GM23338 (cell line): ENCODE measurements around the gene GFOD1. TPM values are rescaled to one million over a fixed set of nuclear protein-coding genes. Genes with fewer than 3 reads are reported as not detected.

Experiments
- ATAC-seq: fragments of 200-7000 bp; cut with Tn5 transposase; 3 replicates; pipeline ENCODE4 v1.9.1; 2020
- DNase-seq: peaks from one replicate; pipeline ENCODE4 v3.0.0-alpha.2; 2015; ENCODE audit warnings: low spot score
- H2AFZ ChIP-seq: fragments of 200-600 bp; sonication (generic); 2 replicates; pipeline ENCODE4 v1.8.0; 2016; ENCODE audit warnings: antibody characterized with exemption, mild to moderate bottlenecking, moderate library complexity
- H3F3A ChIP-seq: fragments of 200-600 bp; sonication (generic); replicated peaks from 2 replicates; pipeline ENCODE4 v1.8.0; 2017; ENCODE audit warnings: antibody characterized with exemption, mixed run types, low read depth
- H3K27ac ChIP-seq: fragments of 200-600 bp; sonication (generic); 2 replicates; pipeline ENCODE4 v1.6.1; 2016; ENCODE audit warnings: low read depth
- H3K27me3 ChIP-seq: fragments of 200-600 bp; sonication (generic); 2 replicates; pipeline ENCODE4 v1.8.0; 2016; ENCODE audit warnings: mild to moderate bottlenecking, mixed run types, moderate library complexity; ENCODE audit not compliant: insufficient read depth
- H3K36me3 ChIP-seq: fragments of 200-600 bp; sonication (generic); 2 replicates; pipeline ENCODE4 v1.8.0; 2016; ENCODE audit warnings: mild to moderate bottlenecking; ENCODE audit not compliant: insufficient read depth
- H3K4me1 ChIP-seq: fragments of 200-600 bp; sonication (generic); 2 replicates; pipeline ENCODE4 v1.8.0; 2016; ENCODE audit warnings: mild to moderate bottlenecking, moderate library complexity; ENCODE audit not compliant: insufficient read depth
- H3K4me2 ChIP-seq: fragments of 200-600 bp; sonication (generic); 2 replicates; pipeline ENCODE4 v1.7.1; 2017; ENCODE audit warnings: mixed run types
- H3K4me3 ChIP-seq: fragments of 200-600 bp; sonication (generic); 2 replicates; pipeline ENCODE4 v1.6.1; 2016; ENCODE audit warnings: mixed run types
- H3K79me2 ChIP-seq: fragments of 200-600 bp; sonication (generic); replicated peaks from 2 replicates; pipeline ENCODE4 v1.8.0; 2017; ENCODE audit warnings: mild to moderate bottlenecking; ENCODE audit not compliant: insufficient read depth
- H3K9me2 ChIP-seq: fragments of 200-600 bp; sonication (generic); 2 replicates; pipeline ENCODE4 v1.8.0; 2017; ENCODE audit not compliant: insufficient read depth
- H4K20me1 ChIP-seq: fragments of 200-600 bp; sonication (generic); replicated peaks from 2 replicates; pipeline ENCODE4 v1.8.0; 2017; ENCODE audit warnings: mild to moderate bottlenecking; ENCODE audit not compliant: insufficient read depth
- H3K27ac Mint-ChIP-seq: 2 replicates; pipeline ENCODE4 v1.8.0; 2020; ENCODE audit warnings: inconsistent platforms, mild to moderate bottlenecking, moderate library complexity, mixed read lengths
- H3K27me3 Mint-ChIP-seq: 3 replicates; pipeline ENCODE4 v1.8.0; 2022; ENCODE audit warnings: low read depth, mild to moderate bottlenecking, moderate library complexity, mixed read lengths, inconsistent platforms; ENCODE audit not compliant: insufficient read depth, poor library complexity
- H3K36me3 Mint-ChIP-seq: 3 replicates; pipeline ENCODE4 v1.8.0; 2021; ENCODE audit warnings: low read depth, mild to moderate bottlenecking, inconsistent platforms, moderate library complexity, mixed read lengths
- H3K4me1 Mint-ChIP-seq: 3 replicates; pipeline ENCODE4 v1.8.0; 2020; ENCODE audit warnings: mild to moderate bottlenecking, inconsistent platforms, mixed read lengths
- H3K4me3 Mint-ChIP-seq: 3 replicates; pipeline ENCODE4 v1.8.0; 2021; ENCODE audit warnings: moderate library complexity, mild to moderate bottlenecking, inconsistent platforms, mixed read lengths
- H3K9me3 Mint-ChIP-seq: 3 replicates; pipeline ENCODE4 v1.8.0; 2020; ENCODE audit warnings: moderate library complexity, mild to moderate bottlenecking, inconsistent platforms, mixed read lengths
- CTCF ChIP-seq, 2 experiments: fragments of 200-600 bp in 1 of 2; sonication (generic) in 1 of 2; conservative IDR thresholded peaks; 2 replicates each; pipeline versions ENCODE4 v1.5.1 to v1.6.1; 2016 to 2017; ENCODE audit warnings: antibody characterized with exemption in 2 of 2, low read depth in 2 of 2, mild to moderate bottlenecking in 2 of 2, moderate library complexity in 1 of 2
- ETS1 ChIP-seq: IDR thresholded peaks from 2 replicates; pipeline ENCODE4 v1.6.1; 2016; ENCODE audit warnings: antibody characterized with exemption
- EZH2 ChIP-seq: fragments of 200-600 bp; sonication (generic); IDR thresholded peaks from one replicate; pipeline ENCODE4 v1.8.0; 2017; ENCODE audit warnings: antibody characterized with exemption, mild to moderate bottlenecking, low read depth; ENCODE audit not compliant: unreplicated experiment
- EZH2phosphoT487 ChIP-seq: fragments of 200-600 bp; sonication (generic); IDR thresholded peaks from one replicate; pipeline ENCODE4 v1.8.1; 2018; ENCODE audit warnings: antibody characterized with exemption; ENCODE audit not compliant: unreplicated experiment
- JUNB ChIP-seq: IDR thresholded peaks from one replicate; pipeline ENCODE4 v1.6.1; 2016; ENCODE audit warnings: antibody characterized with exemption; ENCODE audit not compliant: unreplicated experiment
- NANOG ChIP-seq: IDR thresholded peaks from 2 replicates; pipeline ENCODE4 v1.6.1; 2016; ENCODE audit warnings: antibody characterized with exemption, borderline replicate concordance
- POLR2AphosphoS5 ChIP-seq: IDR thresholded peaks from 2 replicates; pipeline ENCODE4 v1.6.1; 2016; ENCODE audit warnings: antibody characterized with exemption, low read depth
- REST ChIP-seq: IDR thresholded peaks from one replicate; pipeline ENCODE4 v1.6.1; 2018; ENCODE audit warnings: antibody characterized with exemption; ENCODE audit not compliant: unreplicated experiment
- ZNF114 ChIP-seq: fragments of 250-450 bp; sonication (Bioruptor Pico); IDR thresholded peaks from 2 replicates; pipeline ENCODE4 v1.5.0; 2020; ENCODE audit warnings: mild to moderate bottlenecking, moderate library complexity
- ZNF331 ChIP-seq: fragments of 250-450 bp; sonication (Bioruptor Pico); IDR thresholded peaks from 2 replicates; pipeline ENCODE4 v1.5.0; 2020; ENCODE audit warnings: low read depth, mild to moderate bottlenecking, moderate library complexity
- ZNF462 ChIP-seq: fragments of 250-450 bp; sonication (Bioruptor Pico); IDR thresholded peaks from 2 replicates; pipeline ENCODE4 v1.5.0; 2020; ENCODE audit warnings: mild to moderate bottlenecking, moderate library complexity
- polyA plus RNA-seq: library from polyadenylated mRNA; unstranded; fragments of >200 nt; fragmentation: Nextera tagmentation; extraction: Ambion mirVana; gene quantifications from 2 replicates; pipeline ENCODE4 v1.2.1, GENCODE V29; 2016
- total RNA-seq: library from RNA; depleted of rRNA; stranded (reverse); fragments of >200 nt; shearing (Covaris generic); gene quantifications from 2 replicates; pipeline ENCODE4 v1.2.3, GENCODE V29; 2014

Gene GFOD1
- total and polyA plus RNA-seq, 2 experiments from 2014 or later, result 4.9 to 12.8 TPM

- no peaks in the 10 kb centered on the region for H4K20me1 ChIP-seq
- Mint-ChIP-seq H3K4me3 (no peak overlapping the region), H3K27ac (no peak overlapping the region), H3K36me3 (no peaks in the 10 kb centered on the region; the same call in 2 of the 3 replicates), H3K27me3 (no peaks in the 10 kb centered on the region), H3K9me3 (peaks cover 2% of the 10 kb centered on the region; the same call in 1 of the 3 replicates), H3K4me1 (no peaks in the 10 kb centered on the region)
- no peaks in the 10 kb centered on the region for H3F3A ChIP-seq
- H3K79me2 ChIP-seq, result no peaks in the 10 kb centered on the region
- no peaks in the 10 kb centered on the region for H3K4me1 ChIP-seq
- no peak overlapping the region for H3K4me3 ChIP-seq
- no peak for ATAC-seq
- H3K4me2 ChIP-seq, result no peak overlapping the region
- no peak for DNase-seq
- TF ChIP-seq EZH2, result no peak
- no peak for TF ChIP-seq POLR2AphosphoS5
- TF ChIP-seq REST, result no peak
- no peak for TF ChIP-seq ZNF331 (CRISPR knock-in tag)
- TF ChIP-seq EZH2phosphoT487, result no peak
- no peak for TF ChIP-seq ZNF114
- TF ChIP-seq ETS1, result no peak
- no peak for TF ChIP-seq ZNF462 (CRISPR knock-in tag)
- no peak for TF ChIP-seq NANOG
- no peak for TF ChIP-seq JUNB
- TF ChIP-seq CTCF (conservative IDR thresholded peaks at IDR 0.05; ENCODE audit: low read depth in 2 of 2), result no peak
- H3K27me3 ChIP-seq, result no peaks in the 10 kb centered on the region
- H3K36me3 ChIP-seq, result no peaks in the 10 kb centered on the region
- H2AFZ ChIP-seq, result peak overlapping the region; percentile 87
- no peaks in the 10 kb centered on the region; the same call in 1 of the 2 replicates for H3K9me2 ChIP-seq
- no peak overlapping the region for H3K27ac ChIP-seq
Observed at GRCh38 chr6:13505345-13505734, 17.9 kb upstream of the GFOD1 start.
